ENCODE data around the gene NAALADL2.

The NAALADL2 gene

GRCh38 chr3:174907027-174907426 is 47.9 kb downstream of the NAALADL2 start:
- no peaks in the 10 kb centered on the region for H3K27me3 ChIP-seq (ENCODE audit: control insufficient read depth, insufficient read depth, low read length)
- no peaks in the 10 kb centered on the region for H3K36me3 ChIP-seq (ENCODE audit: control insufficient read depth, low read depth, low read length)
- H3K9ac ChIP-seq (ENCODE audit: low read length) = no peak overlapping the region
- no peak overlapping the region for H3K27ac ChIP-seq (ENCODE audit: low read length)
- no peak overlapping the region for H3K4me3 ChIP-seq (ENCODE audit: low read length)
- H3K4me1 ChIP-seq (ENCODE audit: control insufficient read depth, low read depth, low read length) = no peaks in the 10 kb centered on the region
- no peaks in the 10 kb centered on the region for H3K9me3 ChIP-seq (ENCODE audit: control insufficient read depth, low read depth, low read length)

DNA sequence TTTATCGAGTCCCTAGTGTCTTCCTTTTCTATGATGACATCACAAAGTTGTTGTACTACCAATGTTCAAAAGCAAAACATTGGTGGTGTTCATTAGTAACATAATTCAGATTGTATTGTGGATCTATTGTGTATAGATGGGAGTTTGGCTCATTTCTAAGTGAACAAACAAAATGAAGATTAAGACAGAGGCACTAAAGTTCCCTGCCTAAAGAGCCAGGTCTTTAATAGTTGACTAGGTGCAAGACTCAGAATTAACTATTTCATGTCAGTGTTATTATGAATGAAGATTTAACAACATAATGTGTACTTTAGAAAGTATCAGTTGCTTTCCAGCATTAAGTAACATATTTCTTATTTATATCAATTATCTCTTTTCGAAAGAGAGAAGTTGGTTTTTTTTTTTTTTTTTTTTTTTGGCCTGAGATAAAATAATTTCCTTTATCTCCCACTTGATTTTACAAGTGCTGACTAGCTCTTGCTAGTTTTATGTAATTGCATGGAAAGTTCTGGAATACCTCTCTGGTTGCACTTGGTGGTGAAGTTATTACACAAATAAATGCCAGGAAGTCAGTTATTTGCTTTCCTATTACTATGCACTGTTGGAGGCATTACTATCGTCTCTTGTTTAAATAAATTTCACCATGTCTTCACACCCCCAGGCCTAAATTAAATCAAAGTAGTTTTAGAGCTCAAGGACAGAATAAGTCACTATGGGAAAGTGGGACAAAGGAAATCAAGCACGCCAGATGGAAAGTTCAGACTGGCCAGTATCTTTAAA is 48.7 kb downstream of the NAALADL2 start:
- Histone ChIP-seq H3K27ac (ENCODE audit: low read length) (no peak overlapping the region), H3K9me3 (ENCODE audit: control insufficient read depth, low read depth, low read length) (no peaks in the 10 kb centered on the region), H3K4me1 (ENCODE audit: control insufficient read depth, low read depth, low read length) (no peaks in the 10 kb centered on the region), H3K27me3 (ENCODE audit: control insufficient read depth, insufficient read depth, low read length) (no peaks in the 10 kb centered on the region), H3K4me3 (ENCODE audit: low read length) (no peak overlapping the region), H3K36me3 (ENCODE audit: control insufficient read depth, low read depth, low read length) (no peaks in the 10 kb centered on the region), H3K9ac (ENCODE audit: low read length) (no peak overlapping the region)

GRCh38 chr3:174931473-174932353 is 72.6 kb downstream of the NAALADL2 start:
- Histone ChIP-seq H3K9me3 (ENCODE audit: control insufficient read depth, low read depth, low read length) (no peaks in the 10 kb centered on the region), H3K9ac (ENCODE audit: low read length) (no peak overlapping the region), H3K4me3 (ENCODE audit: low read length) (no peak overlapping the region), H3K27me3 (ENCODE audit: control insufficient read depth, insufficient read depth, low read length) (no peaks in the 10 kb centered on the region), H3K36me3 (ENCODE audit: control insufficient read depth, low read depth, low read length) (no peaks in the 10 kb centered on the region), H3K27ac (ENCODE audit: low read length) (no peak overlapping the region), H3K4me1 (ENCODE audit: control insufficient read depth, low read depth, low read length) (no peaks in the 10 kb centered on the region)

DNA sequence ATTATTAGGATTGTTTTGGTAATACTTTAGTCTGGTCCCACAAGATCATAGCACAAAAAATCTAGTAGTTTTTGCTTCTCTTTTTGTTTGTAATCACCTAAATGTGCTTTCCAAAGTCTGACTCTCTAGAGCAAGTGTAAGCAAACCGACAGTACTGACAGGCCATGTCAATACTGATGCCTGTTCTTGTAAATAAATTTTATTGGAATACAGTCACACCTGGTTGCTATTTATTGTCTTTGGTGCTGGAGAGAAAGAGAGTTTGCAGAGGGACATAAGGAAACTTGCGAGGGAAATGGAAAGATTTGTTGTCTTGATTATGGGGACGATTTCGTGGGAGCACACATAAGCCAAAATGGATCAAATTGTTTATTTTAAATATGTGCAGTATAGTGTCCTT is 77.5 kb downstream of the NAALADL2 start:
- H3K4me1 ChIP-seq (ENCODE audit: control insufficient read depth, low read depth, low read length) = no peaks in the 10 kb centered on the region
- no peak overlapping the region for H3K27ac ChIP-seq (ENCODE audit: low read length)
- no peaks in the 10 kb centered on the region for H3K27me3 ChIP-seq (ENCODE audit: control insufficient read depth, insufficient read depth, low read length)
- no peak overlapping the region for H3K9ac ChIP-seq (ENCODE audit: low read length)
- no peaks in the 10 kb centered on the region for H3K36me3 ChIP-seq (ENCODE audit: control insufficient read depth, low read depth, low read length)
- no peak overlapping the region for H3K4me3 ChIP-seq (ENCODE audit: low read length)
- no peaks in the 10 kb centered on the region for H3K9me3 ChIP-seq (ENCODE audit: control insufficient read depth, low read depth, low read length)

DNA sequence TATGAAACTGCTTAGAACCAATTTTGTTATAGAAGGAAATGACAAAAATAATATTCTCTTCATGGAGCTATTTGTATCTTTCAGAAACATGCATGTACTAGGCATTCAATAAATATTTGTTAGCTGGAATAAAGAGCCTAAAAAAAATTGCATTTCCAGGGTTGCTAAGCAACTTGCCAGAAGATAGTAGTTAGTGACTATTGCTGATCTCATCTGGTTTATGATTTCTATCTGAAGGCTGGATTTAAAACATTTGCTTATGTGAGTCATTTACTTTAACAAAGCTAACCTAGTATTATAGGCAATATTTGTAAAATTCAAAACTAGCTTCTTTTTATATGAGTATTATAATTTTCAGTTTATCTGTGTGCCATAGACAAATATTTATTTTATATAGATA is 78.3 kb downstream of the NAALADL2 start:
- Histone ChIP-seq H3K27me3 (ENCODE audit: control insufficient read depth, insufficient read depth, low read length) (no peaks in the 10 kb centered on the region), H3K9me3 (ENCODE audit: control insufficient read depth, low read depth, low read length) (no peaks in the 10 kb centered on the region), H3K4me3 (ENCODE audit: low read length) (no peak overlapping the region), H3K9ac (ENCODE audit: low read length) (no peak overlapping the region), H3K27ac (ENCODE audit: low read length) (no peak overlapping the region), H3K36me3 (ENCODE audit: control insufficient read depth, low read depth, low read length) (no peaks in the 10 kb centered on the region), H3K4me1 (ENCODE audit: control insufficient read depth, low read depth, low read length) (no peaks in the 10 kb centered on the region)

DNA sequence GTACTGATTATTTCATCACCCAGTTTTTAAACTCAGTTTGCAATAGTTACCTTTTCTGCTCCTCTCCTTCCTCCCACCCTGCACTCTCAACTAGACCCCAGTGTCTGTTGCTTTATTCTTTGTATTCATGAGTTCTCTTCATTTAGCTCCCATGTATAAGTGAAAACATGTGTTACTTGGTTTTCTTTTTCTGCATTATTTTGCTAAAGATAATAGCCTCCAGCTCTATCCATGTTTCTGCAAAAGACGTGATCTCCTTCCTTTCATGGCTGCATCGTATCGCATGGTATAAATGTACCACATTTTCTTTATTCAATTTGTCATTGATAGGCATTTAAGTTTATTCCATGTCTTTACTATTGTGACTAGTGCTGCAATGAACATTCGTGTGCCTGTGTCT is 79.0 kb downstream of the NAALADL2 start:
- Histone ChIP-seq H3K9me3 (ENCODE audit: control insufficient read depth, low read depth, low read length) (no peaks in the 10 kb centered on the region), H3K4me3 (ENCODE audit: low read length) (no peak overlapping the region), H3K27ac (ENCODE audit: low read length) (no peak overlapping the region), H3K9ac (ENCODE audit: low read length) (no peak overlapping the region), H3K27me3 (ENCODE audit: control insufficient read depth, insufficient read depth, low read length) (no peaks in the 10 kb centered on the region), H3K4me1 (ENCODE audit: control insufficient read depth, low read depth, low read length) (no peaks in the 10 kb centered on the region), H3K36me3 (ENCODE audit: control insufficient read depth, low read depth, low read length) (no peaks in the 10 kb centered on the region)

DNA sequence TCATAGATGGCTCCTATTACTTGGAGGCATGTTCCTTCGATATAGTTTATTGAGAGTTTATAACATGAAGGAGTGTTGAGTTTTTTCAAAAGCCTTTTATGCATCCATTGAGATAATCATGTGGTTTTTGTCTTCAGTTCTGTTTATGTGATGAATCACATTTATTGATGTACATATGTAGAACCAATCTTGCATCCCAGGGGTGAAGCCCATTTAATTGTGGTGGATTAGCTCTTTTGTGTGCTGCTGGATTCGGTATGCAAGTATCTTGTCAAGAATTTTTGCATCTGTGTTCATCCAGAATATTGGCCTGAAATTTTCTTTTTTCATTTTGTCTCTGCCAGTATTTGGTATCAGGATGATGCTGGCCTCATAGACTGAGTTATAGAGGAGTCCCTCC is 81.0 kb downstream of the NAALADL2 start:
- Histone ChIP-seq H3K27me3 (ENCODE audit: control insufficient read depth, insufficient read depth, low read length) (no peaks in the 10 kb centered on the region), H3K9me3 (ENCODE audit: control insufficient read depth, low read depth, low read length) (no peaks in the 10 kb centered on the region), H3K27ac (ENCODE audit: low read length) (no peak overlapping the region), H3K36me3 (ENCODE audit: control insufficient read depth, low read depth, low read length) (no peaks in the 10 kb centered on the region), H3K4me1 (ENCODE audit: control insufficient read depth, low read depth, low read length) (no peaks in the 10 kb centered on the region), H3K4me3 (ENCODE audit: low read length) (no peak overlapping the region), H3K9ac (ENCODE audit: low read length) (no peak overlapping the region)

GRCh38 chr3:174945276-174945675 is 86.1 kb downstream of the NAALADL2 start:
- no peaks in the 10 kb centered on the region for H3K9me3 ChIP-seq (ENCODE audit: control insufficient read depth, low read depth, low read length)
- no peak overlapping the region for H3K27ac ChIP-seq (ENCODE audit: low read length)
- H3K4me3 ChIP-seq (ENCODE audit: low read length) = no peak overlapping the region
- no peaks in the 10 kb centered on the region for H3K4me1 ChIP-seq (ENCODE audit: control insufficient read depth, low read depth, low read length)
- H3K27me3 ChIP-seq (ENCODE audit: control insufficient read depth, insufficient read depth, low read length) = no peaks in the 10 kb centered on the region
- H3K9ac ChIP-seq (ENCODE audit: low read length) = no peak overlapping the region
- no peaks in the 10 kb centered on the region for H3K36me3 ChIP-seq (ENCODE audit: control insufficient read depth, low read depth, low read length)

GRCh38 chr3:174945951-174946350 is 86.8 kb downstream of the NAALADL2 start:
- H3K27me3 ChIP-seq (ENCODE audit: control insufficient read depth, insufficient read depth, low read length) = no peaks in the 10 kb centered on the region
- H3K27ac ChIP-seq (ENCODE audit: low read length) = no peak overlapping the region
- no peaks in the 10 kb centered on the region for H3K9me3 ChIP-seq (ENCODE audit: control insufficient read depth, low read depth, low read length)
- no peaks in the 10 kb centered on the region for H3K4me1 ChIP-seq (ENCODE audit: control insufficient read depth, low read depth, low read length)
- no peaks in the 10 kb centered on the region for H3K36me3 ChIP-seq (ENCODE audit: control insufficient read depth, low read depth, low read length)
- H3K9ac ChIP-seq (ENCODE audit: low read length) = no peak overlapping the region
- no peak overlapping the region for H3K4me3 ChIP-seq (ENCODE audit: low read length)

DNA sequence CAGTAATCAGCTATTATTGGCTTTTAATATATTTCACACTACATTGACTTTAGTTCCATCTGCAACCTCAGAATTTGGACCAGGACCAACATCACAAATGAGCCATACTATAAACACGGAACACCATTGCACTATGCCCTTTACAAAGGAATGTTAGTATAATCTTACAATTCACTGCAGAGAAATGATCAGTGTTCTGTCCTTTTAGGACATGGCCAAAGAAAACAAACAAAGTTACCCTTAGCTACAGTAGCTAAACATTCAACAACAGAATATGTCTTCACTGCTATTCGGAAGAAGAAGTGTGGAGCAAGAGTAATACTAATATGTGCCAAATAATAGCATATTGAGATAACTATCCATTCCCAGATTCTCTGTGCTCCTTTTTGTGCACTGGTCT is 90.4 kb downstream of the NAALADL2 start:
- Histone ChIP-seq H3K4me3 (ENCODE audit: low read length) (no peak overlapping the region), H3K36me3 (ENCODE audit: control insufficient read depth, low read depth, low read length) (no peaks in the 10 kb centered on the region), H3K9ac (ENCODE audit: low read length) (no peak overlapping the region), H3K9me3 (ENCODE audit: control insufficient read depth, low read depth, low read length) (no peaks in the 10 kb centered on the region), H3K27ac (ENCODE audit: low read length) (no peak overlapping the region), H3K27me3 (ENCODE audit: control insufficient read depth, insufficient read depth, low read length) (no peaks in the 10 kb centered on the region), H3K4me1 (ENCODE audit: control insufficient read depth, low read depth, low read length) (peaks cover 7% of the 10 kb centered on the region)

- no peaks in the 10 kb centered on the region for H3K36me3 ChIP-seq (ENCODE audit: control insufficient read depth, low read depth, low read length)
- no peaks in the 10 kb centered on the region for H3K27me3 ChIP-seq (ENCODE audit: control insufficient read depth, insufficient read depth, low read length)
Observed at GRCh38 chr3:174951034-174951433, 91.9 kb downstream of the NAALADL2 start.

More at GRCh38 chr3:174951034-174951433, 91.9 kb downstream of the NAALADL2 start:
- Histone ChIP-seq H3K27ac (ENCODE audit: low read length) (no peak overlapping the region), H3K9ac (ENCODE audit: low read length) (no peak overlapping the region), H3K9me3 (ENCODE audit: control insufficient read depth, low read depth, low read length) (no peaks in the 10 kb centered on the region), H3K4me1 (ENCODE audit: control insufficient read depth, low read depth, low read length) (peaks cover 9% of the 10 kb centered on the region), H3K4me3 (ENCODE audit: low read length) (no peak overlapping the region)

Measured in iPS-18a (cell line).